Measurements from ENCODE around the gene TLE7.

TLE7 gene

DNA sequence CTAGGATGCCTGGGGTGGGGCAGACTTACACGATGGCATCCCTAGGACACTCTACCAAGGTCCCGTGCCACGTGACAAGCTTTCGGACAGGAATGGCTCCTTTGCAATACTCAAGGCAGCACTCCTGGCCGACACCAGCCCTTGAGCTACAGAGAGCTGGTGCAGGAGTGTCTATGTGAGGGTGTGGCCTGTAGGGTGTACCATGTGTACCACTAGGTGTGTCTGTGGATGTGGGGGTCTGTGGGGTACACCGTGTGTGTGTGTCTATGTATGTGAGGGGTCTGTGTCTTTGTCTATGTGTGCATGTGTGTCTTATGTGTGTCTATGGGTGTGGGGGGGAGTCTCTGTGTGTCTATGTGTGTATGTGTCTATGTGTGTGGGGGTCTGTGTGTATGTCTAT is 1.9 kb upstream of the TLE7 start:
- DNase-seq = no peak

GRCh38 chr16:71441348-71442050 is 355 bp downstream of the TLE7 start:
- no peak for DNase-seq

DNA sequence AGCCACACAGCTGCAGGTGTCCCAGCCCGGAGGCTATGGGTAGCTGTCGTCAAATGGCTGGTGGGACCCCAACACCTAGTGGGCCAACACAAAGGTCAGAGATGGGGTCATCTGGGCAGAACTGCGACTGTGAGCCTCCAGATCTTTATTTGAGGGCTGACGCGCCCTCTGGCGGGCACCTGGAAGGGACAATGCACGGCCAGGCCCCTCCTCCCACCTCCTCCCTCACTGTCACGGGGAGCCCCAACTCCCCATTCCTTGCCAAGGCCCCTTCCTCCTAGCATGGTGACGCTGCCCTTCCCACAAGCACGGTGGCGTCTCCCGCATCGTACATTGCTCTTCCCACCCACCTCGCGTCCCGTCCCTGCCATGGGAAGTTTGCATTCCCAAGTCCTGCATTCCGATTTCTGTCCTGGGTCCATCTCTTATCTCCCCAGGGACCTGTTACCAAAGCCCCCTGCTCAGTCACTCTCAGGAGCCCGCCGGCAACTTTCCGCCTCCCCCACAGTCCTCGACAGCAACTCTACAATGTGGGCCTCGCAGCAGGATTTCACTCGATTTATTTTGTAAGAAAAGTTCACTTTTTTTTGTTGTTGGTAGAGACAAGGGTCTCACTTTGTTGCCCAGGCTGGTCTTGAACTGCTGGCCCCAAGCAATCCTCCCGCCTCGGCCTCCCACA is 1.0 kb downstream of the TLE7 start:
- no peak for DNase-seq

DNA sequence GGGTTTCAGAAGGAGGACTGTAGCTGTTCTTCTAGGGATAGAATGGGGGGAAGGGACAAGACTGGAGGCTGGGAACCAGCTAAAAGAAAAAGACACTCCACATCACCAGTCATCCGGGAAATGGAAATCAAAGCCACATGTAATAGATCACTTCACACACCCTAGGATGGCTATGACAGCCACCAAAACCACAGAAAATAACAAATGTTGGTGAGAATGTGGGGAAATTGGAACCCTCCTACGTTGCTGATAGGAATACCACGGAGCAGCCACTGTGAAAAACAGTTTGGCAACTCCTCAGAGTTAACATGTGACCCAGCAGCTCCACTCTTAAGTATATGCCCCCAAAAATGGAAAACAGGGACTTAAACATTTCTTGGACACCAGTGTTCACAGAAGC is 2.3 kb downstream of the TLE7 start:
- no peak for DNase-seq

DNA sequence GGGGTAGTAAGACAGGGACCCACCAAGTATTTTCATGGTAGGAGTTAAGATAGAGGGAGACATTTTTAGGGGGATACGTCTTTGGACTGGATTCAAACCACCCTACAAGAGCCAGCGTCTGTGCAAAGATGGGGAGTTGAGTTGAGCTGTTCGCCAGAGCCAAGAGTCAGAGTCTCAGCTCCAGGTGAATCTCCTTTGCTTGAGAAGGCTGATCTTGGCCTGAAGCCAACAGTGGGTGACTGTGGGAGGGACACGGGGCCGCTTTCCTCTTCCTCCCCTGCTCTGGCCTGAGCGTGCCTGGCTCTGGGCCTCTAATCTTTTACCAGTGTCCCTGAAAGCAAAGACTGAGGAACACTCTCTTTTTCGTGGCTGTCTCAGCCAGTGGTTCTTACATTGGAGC is 5.4 kb downstream of the TLE7 start:
- DNase-seq = no peak

DNA sequence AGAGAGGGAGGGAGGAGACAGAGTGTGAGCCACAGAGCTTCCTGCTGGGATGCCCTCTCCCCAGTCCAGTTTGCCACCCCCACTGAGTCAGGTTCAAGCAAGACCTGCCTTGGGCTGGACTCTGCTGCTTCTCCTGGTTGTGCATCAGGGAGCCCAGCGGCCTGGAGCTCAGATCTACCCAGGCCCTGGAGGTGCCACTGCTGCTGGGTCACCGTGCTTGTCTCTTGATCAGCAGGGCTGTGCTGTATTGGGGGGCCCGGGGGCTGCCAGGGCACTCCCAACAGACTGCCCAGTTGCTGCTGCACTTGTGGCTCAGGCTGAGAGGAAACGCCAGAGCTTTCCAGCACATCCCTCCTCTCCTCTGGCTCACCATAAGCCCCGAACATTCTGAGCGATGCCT is 8.9 kb downstream of the TLE7 start:
- DNase-seq = no peak

GRCh38 chr16:71431991-71432390 is 9.9 kb downstream of the TLE7 start:
- DNase-seq = no peak

DNA sequence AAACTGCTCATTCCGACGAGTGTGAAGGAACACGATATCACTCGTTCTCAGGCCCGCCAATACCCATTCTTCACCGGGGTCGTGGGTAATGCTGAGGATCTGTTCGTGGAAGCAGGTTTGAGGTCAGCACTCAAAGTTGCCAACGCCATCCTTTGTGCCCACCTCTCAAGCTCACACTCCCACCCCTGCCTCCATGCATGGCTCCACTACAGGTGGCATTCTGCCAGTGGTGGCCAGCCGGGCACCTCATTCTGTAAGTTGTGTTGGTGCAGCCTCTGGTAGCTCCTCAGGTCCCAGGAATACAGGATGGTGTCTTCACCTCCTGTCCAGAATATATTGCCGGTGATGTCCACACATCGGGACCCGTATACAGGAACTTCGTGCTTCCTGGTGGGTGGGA is 10.7 kb downstream of the TLE7 start:
- DNase-seq = no peak

DNA sequence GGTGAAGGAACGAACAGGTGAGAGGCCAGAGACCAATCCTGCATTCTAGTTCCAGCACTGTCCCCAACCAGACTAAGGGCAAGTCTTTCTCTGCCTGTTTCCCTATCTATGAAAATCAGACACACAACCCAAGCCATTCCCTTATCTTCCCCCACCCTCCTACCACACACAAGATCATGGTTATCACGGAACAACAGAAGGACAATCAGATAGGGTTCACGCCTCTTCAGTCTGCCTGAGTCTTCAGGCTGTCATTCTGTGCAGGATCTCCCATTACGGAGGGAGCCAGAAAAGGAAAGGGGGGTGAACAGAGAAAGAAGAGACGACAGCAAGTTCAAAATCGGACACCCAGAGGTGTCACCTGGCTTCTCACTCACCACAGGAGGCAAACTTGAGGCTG is 11.1 kb downstream of the TLE7 start:
- DNase-seq = no peak

DNA sequence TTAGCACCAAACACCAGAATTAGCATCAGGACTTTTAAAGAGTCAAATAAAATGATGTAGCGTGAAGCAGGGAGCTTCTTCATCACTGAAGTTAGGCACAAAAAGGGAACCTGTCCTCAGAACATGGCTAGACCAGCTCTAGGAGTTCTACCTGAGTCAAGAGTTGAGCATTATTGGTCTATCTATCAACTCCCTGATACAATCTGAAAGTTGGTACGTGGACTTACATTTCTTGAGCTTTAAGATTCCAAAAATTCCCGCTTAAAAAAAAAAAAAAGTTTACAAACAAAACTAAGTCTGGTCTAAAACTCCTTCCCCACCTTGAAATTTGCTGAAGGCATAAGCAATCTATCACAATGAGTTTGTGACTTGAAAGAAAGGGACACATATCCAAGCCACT is 12.3 kb downstream of the TLE7 start:
- no peak for DNase-seq

- DNase-seq = no peak
Observed at GRCh38 chr16:71428883-71429282, 13.0 kb downstream of the TLE7 start.

- no peak for DNase-seq
Observed at GRCh38 chr16:71428385-71428784, 13.5 kb downstream of the TLE7 start.

DNA sequence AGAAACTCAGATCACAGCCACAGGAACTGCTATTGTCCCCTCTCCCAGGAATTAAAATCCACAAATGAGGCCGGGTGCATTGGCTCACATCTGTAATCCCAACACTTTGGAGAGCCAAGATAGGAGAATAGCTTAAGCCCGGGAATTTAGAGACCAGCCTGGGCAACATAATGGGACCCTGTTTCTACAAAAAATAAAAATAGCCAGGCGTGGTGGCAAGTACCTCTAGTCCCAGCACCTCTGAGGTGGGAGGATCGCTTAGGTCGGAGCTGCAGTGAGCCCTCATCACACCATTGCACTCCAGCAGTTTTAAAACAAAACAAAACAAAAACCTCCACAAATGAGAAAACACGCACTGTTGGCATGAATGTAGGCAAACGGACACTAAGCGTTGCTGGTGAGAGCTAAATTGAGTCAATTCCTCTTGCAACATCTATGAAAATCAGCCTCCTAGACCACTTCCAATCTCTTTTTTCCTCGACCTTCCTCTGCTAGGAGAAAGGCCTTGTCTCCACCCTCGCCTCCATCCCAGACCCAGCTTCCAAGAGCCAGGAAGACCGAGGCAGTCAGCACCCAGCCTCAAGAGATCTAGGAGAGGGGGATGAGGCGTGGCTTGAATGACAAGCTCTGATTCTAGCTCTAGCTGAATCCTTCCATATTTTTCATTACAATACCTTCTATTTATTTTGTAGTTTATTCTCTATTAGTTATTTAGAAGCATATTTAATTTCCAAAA is 14.8 kb downstream of the TLE7 start:
- no peak for DNase-seq

- DNase-seq = peak; percentile 65
Observed at GRCh38 chr16:71426069-71426879, 15.6 kb downstream of the TLE7 start.

GRCh38 chr16:71425746-71426068 is 16.1 kb downstream of the TLE7 start:
- peak; percentile 1 for DNase-seq

GRCh38 chr16:71424626-71425025 is 17.2 kb downstream of the TLE7 start:
- no peak for DNase-seq

DNA sequence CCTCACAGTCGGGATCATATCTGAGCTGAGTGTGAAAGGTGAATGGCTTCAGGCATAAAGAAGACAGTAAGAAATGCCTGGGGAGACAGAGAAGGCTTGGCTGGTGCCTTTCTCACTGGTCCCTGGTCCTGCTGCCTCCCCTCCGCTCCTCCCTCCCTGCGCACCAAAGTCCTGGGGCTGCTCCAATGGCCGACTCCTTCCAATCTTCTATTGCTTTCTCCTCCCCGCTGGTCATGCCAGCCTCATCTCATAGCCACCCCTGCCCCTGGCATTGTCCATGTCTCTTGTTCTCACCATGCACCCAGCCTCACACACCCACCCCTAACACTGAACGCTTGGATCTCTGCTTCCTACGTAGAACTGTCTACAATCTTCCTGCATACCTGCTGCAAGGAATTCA is 18.0 kb downstream of the TLE7 start:
- DNase-seq = no peak

DNA sequence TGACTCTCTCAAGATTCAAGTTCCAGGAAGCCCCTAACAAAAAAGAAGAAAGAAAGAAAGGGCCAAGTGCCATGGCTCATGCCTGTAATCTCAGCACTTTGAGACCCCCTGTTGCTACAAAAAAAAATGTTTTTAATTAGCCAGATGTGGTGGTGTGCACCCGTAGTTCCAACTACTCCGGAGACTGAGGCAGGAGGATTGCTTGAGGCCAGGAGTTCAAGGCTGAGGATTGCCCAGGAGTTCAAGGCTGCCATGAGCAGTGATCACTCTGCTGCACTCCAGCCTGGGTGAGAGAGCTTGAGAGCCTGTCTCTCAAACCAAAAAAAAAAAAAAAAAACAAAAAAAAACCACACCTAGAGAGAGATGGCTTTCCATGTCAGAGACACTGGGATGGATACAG is 18.8 kb downstream of the TLE7 start:
- DNase-seq = no peak

DNA sequence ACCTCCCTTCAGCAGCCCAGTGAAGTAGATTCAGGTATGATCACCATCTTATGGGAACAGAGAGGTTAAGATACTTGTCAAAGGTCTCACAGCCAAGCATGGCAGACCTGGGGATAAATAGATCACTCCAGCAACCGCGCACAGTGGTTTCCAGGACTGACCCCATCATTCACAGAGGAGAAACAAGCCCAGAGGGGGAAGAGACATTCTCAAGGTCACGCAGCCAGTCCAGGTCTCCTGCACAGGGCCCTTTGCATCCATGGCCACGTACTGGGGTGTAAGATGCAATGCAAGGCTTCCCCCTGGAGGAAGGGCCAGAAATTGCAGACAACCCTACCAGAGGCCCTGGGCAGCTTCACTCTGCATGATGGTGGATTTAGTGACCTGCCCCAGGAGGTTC is 19.9 kb downstream of the TLE7 start:
- DNase-seq = no peak

DNA sequence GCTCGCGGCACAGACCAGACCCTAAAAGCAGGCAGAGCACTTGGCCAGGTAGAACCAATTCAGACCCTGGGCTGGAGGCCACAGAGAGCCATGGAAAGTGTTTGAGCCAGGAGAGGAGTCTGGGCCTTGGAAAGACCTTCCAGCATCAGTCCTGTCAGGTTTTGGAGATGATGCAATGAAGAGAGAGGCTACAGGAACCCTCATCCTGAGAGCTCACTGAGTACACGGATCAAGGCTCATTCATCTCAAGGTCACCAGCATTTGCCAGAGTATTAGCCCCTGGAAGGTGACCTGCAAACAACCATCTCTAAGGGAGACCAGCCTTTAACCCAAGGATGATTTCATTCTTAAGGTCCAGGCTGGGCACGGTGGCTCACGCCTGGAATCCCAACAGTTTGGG is 27.8 kb downstream of the TLE7 start:
- no peak for DNase-seq

- DNase-seq = no peak
Observed at GRCh38 chr16:71413341-71413740, 28.5 kb downstream of the TLE7 start.

- peak; percentile 26 for DNase-seq
Observed at GRCh38 chr16:71412270-71413160, 29.3 kb downstream of the TLE7 start.

All from NCI-H748 treated with DMSO at 0.1 percent for 48 hours (cell line).